Measurements from ENCODE around the gene TMEM19.
"Not testable (repeated sequence)": the region's sequence is repeated elsewhere in the genome, so short reads cannot be mapped to it uniquely, and the experiment has no call there.

TMEM19 gene

DNA sequence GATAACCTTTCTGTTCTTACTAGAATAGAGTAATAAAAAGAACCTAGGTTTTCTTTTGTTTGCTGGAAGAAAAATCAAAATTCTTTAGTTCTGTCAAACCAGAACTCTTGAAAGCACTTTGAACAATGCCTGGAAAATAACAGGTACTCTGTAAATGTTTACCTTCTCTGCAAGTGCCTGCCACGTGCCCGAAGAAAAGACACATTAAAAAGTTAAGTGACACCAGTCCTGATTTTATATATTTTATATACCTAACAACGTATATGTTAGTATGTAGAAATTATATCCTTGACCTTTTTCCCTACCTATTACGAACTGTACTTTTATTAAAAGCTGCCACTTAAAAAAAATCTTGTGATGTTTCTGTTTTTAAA, 20.8 kb upstream of the TMEM19 start:
- no peak for DNase-seq (ENCODE audit: low read depth)

DNA sequence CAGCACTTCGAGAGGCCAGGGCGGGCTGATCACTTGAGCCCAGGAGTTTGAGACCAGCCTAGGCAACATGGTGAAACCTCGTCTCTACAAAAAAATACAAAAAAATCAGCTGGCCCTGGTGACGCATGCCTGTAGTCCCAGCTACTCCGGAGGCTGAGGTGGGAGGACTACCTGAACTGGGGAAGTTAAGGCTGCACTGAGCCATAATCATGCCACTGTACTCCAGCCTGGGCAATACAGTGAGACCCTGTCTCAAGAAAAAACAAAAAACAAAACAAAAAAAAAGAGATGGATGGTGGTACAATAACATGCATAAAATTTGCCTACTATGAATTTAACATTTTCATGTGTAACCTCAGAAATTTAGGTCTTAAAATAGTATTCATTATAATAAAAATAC, 19.6 kb upstream of the TMEM19 start:
- no peak for DNase-seq (ENCODE audit: low read depth)

DNA sequence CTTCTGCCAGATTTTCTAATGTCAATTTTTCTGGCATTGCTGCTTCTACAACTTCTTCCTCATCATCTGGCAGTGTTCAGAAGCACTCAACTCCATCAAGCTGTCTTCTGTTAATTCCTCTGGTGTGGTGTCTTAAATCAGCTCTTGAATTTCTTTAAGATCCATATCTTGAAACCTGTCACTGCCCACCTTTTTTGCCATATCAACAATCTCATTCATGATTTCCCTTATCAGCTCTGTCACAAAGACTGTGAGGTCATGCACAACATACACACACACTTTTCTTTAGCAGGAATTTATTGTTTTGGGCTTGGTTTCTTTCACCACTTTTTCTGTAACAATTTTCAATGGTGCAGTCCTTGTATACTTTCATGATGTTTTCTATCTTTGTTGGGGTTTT, 14.6 kb upstream of the TMEM19 start:
- DNase-seq (ENCODE audit: low read depth), result no peak

DNA sequence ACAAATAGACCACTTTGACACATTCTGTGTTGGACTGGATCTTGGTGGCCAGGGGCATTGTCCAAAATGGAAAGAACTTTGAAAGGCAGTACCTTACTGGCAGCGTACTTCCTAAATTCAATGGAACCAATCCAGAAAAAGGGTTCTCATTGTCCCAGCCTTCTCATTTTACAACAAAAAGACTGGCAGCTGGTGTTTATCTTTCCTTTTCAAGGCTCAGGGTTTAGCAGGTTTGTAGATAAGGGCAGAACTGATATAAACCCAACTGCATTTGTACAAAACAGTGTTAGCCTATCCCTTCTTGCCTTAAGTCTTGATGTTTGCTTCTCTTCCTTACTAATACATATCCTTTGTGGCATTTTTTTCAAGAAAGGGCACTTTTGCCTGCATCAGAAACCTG, 14.1 kb upstream of the TMEM19 start:
- no peak for DNase-seq (ENCODE audit: low read depth)

DNA sequence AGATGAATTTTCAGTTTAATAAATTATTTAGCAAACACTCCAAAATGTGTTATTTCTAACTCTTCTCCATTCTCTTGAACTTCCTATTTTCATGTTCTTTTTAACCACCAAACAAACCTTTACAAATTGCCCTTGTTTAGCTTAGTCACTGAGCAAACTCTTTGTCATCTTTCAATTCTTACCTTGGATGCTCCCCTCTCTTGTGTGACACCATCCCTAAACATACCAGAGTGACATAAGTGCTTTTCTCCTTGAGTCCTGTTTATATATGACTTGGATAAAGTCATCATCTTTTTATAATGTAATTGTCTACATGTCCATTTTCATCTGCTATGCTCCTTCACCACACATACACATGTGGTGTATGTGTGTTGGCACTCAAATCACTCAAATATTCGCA, 3.4 kb upstream of the TMEM19 start:
- no peak for DNase-seq (ENCODE audit: low read depth)

DNA sequence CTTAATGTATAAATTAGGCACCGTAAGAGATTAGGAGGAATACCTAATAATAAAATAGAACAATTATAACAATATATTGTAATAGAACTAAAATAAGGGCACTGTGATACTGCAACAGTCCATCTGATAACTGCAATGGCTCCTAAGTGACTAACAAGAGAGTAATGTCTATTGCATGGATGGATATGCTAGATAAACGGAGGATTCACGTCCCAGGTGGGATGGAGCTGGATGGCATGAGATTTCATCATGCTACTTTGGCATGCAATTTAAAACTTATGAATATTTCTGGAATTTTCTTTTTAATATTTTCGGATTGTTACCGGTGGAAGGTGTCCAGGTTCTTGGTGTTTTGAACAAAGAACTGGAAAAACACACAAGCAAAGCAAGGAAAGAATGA, 2.2 kb upstream of the TMEM19 start:
- DNase-seq (ENCODE audit: low read depth), result no peak

DNA sequence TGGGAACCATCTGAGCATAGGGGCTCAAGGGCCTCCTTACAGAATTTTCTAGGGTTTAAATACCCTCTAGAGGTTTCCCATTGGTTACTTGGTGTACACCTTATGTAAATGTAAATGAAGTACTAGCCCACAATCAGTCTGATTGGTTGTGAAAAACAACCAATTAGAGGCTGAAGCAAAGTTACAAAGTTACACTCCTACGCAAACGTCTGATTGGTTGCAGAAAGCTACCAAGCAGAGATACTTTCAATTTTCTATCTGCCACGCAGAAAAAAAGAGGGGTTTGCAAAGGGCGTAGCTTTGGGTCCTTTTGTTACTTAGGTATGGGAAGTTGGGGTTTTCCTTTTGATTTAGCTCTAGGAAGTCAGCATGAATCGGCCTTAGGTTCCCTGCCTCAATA, 1.8 kb upstream of the TMEM19 start:
- no peak for DNase-seq (ENCODE audit: low read depth)

DNA sequence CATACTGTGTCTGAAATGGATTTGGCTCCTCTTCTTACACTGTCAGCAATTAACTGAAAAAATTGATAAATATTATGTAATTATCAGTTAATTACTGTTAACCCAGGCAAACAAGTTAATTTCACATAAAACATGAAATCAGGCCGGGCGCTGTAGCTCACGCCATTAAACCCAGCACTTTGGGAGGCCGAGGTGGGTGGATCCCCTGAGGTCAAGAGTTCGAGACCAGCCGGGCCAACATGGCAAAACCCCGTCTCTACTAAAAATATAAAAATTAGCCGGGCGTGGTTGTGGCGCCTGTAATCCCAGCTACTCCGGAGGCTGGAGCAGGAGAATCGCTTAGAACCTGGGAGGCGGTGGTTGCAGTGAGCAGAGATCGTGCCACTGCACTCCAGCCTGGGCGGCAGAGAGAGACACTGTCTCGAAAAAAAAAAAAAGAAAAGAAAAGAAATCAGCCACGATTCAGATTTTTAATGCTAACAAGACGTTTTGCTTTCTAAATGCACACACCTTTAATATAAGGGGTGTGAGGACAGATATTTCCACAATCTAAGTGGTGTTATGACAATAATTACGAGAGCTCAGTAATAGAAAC, 473 bp upstream of the TMEM19 start:
- no peak for DNase-seq (ENCODE audit: low read depth)

DNA sequence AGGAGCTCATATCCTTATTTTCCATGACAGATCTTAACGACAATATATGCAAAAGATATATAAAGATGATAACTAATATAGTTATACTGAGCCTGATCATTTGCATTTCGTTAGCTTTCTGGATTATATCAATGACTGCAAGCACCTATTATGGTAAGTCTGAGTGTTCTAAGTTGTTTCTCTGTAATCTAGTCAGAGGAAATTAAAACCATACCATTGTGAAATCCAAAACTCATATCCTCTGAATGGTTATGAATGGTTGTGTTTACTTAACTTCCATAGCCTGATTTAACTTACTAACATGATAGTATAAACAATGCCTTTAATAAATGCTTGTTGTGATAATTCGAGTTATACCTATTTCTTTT, 760 bp downstream of the TMEM19 start:
- no peak for DNase-seq (ENCODE audit: low read depth)

DNA sequence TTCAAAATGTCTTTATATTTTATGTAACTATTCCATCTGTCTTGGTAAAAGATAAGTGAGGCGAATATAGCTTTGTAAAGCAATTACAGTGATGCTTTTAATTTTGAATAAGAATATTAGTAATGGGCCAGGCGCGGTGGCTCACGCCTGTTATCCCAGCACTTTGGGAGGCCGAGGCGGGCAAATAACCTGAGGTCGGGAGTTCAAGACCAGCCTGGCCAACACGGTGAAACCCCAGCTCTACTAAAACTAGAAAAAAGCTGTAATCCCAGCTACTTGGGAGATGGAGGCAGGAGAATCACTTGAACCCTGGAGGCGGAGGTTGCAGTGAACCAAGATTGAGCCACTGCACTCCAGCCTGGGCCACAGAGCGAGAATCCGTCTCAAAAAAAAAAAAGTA, 1.3 kb downstream of the TMEM19 start:
- DNase-seq (ENCODE audit: low read depth), result not testable (repeated sequence)

DNA sequence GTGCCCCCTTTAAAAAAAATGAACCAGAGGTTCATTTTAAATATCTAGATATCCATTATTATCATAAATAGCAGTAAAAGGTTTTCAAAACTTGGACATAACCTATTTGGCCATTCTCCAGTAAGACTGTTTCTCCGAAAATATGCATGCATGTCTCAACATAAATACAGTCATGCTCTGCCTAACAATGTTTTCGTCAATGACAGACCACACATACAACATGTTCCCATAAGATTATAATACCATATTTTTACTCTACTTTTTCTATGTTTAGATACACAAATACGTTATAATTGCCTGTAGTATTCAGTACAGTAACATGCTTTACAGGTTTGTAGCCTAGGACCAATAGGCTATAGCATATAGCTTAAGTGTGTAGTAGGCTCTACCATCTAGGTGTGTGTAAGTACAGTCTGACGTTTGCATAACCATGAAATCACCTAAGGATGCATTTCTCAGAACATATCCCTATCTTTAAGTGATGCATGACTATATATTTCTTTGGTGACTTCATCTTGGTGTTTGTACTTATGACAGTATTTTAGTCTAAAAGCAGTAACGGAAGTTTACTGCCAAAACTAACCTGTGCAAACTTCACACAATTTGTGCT, 3.2 kb downstream of the TMEM19 start:
- DNase-seq (ENCODE audit: low read depth), result no peak

DNA sequence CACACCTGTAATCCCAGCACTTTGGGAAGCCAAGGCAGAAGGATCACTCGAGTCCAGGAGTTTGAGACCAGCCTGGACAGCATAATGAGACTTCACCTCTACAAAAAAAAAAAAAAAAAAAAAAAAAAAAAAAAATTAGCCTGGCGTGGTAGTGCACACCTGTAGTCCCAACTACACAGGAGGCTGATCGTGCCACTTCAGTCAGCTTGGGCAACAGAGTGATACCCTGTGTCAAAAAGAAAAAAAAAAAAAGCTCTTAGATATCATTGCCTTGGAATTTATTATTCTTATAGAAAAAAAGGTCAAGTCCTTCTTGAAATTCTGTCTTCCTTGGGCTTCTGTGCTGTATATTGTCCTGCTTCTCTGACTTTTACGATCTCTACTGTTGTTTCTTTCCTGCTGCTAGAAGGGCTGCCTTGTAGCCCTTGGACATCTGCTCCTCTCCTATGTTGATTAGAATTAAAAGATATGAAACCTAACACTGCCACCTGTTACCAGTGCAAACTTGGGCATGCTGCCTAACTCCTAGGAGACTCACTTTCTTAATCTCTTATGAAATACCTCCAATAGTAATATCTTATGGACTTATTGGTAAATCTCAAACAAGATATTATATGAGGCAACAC, 5.7 kb downstream of the TMEM19 start:
- DNase-seq (ENCODE audit: low read depth), result no peak

DNA sequence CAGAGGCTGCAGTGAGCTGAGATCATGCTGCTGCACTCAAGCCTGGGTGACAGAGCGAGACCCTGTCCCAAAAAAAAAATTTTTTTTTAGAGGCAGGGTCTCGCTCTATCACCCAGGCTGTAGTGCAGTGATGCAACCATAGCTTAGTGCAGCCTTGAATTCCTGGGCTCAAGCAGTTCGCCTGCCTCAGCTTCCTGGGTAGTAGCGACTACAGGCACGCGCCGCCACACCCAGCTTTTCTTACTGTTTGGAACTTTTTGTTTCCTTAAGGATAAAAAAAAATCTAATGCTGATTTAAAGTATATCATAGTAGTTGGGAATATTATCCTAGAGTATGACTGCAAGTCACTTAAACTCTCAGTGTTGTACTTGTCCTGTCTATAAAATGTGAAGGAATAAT, 7.2 kb downstream of the TMEM19 start:
- no peak for DNase-seq (ENCODE audit: low read depth)

DNA sequence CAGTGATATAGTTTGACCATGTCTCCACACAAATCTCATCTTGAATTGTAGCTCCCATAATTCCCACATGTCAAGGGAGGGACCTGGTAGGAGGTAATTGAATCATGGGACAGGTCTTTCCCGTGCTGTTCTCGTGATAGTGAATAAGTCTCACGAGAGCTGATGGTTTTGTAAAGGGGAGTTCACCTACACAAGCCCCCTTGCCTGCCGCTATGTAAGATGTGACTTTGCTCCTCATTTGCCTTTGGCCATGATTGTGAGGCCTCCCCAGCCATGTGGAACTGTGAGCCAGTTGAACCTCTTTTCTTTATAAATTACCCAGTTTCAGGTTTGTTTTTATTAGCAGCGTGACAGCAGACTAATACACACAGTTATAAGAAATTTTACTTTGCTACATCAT, 7.8 kb downstream of the TMEM19 start:
- not testable (repeated sequence) for DNase-seq (ENCODE audit: low read depth)

DNA sequence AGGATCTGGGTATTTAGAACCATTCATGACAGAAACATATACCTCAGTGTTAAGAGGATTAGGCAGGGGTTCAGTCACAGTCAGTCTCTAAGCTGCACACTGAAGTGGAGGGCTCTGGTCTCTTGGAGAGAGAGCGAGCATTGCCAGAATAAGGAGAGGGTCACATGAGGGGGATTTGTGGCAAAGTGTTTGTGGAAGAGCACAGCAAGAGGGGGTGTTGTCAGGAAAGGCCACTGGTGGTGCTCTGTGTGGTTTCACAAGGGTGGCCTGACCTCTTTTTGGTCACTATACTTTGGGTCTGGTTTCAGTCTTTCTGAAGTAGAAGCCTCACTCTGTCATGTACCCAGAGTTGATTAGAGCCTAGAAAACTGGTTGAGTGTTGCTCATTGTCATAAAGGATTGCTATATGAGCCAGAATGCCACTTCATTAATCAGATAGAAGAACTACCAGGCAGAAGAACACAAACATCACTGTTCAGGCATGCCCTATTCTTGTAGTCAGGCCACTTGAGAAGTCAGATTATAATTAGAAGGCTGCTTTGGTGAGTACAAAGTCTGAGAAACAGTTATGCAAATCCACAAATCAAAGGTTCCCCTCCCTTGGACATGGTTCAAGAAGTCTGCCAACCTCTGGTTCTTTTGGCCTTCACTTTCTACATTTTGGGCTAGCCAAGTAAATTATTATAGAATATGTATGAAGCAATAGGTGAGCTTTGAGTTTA, 8.4 kb downstream of the TMEM19 start:
- DNase-seq (ENCODE audit: low read depth), result no peak

DNA sequence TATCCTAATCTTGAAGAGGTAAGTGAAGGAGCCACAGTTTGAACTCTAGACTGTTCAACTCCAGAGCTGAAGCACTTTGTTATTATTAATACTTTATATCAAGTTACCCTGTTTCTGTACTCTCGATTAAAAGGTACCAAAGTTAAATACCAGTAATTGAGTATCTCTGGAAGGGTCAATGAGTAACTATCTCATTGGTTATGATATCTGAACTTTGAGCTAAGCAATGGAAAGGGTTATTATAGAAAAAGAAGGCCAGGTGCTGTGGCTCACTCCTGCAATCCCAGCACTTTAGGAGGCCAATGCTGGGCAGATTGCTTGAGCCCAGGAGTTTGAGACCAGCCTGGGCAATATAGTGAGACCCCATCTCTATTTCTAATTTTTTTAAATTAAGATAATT, 9.9 kb downstream of the TMEM19 start:
- no peak for DNase-seq (ENCODE audit: low read depth)

DNA sequence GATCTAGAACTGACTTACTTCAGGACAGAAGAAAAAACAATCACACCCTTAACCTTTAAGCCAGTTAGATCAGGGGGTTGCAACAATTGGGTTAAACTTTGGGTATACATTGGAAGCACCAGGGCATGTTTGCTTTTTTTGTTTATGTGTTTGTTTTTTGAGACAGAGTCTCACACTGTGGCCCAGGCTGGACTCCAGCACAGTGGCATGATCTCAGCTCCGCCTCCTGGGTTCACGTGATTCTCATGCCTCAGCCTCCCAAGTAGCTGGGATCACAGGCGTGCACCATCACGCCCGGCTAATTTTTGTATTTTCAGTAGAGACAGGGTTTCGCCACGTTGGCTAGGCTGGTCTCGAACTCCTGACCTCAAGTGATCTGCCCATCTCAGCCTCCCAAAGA, 16.3 kb downstream of the TMEM19 start:
- DNase-seq (ENCODE audit: low read depth), result not testable (repeated sequence)

DNA sequence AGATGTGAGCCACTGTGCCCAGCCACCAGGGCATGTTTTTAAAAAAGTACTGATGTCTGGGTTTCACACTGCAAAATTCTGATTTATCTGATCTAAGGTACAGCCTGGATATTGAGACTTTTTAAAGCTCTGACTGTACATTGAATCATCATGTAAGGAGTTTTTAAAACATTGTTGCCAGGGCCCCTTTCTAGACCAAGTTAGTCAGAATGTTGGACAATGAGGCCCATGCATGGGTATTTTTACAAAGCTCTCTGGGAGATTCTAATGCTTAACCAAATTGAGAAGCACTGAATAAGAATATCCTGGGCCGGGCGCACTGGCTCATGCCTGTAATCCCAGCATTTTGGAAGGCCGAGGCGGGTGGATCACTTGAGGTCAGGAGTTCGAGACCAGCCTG, 16.7 kb downstream of the TMEM19 start:
- DNase-seq (ENCODE audit: low read depth), result no peak

DNA sequence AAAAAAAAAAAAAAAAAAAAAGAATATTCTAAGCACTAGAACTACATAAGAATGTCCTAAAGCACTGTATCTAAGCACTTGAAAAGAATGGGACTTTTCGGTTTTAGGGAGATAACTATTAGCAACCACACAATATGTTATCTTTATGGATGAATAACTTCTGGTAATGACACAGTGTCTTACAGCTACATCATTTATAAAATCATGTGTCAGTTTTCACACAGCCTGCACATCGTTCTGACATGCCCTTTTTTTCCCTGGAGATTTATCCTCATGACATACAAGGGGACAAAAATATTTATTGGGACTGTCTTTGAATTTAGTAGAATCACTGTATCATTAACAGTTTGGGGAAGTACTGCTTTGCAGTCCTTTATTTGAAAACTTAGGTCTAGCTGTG, 17.3 kb downstream of the TMEM19 start:
- no peak for DNase-seq (ENCODE audit: low read depth)

DNA sequence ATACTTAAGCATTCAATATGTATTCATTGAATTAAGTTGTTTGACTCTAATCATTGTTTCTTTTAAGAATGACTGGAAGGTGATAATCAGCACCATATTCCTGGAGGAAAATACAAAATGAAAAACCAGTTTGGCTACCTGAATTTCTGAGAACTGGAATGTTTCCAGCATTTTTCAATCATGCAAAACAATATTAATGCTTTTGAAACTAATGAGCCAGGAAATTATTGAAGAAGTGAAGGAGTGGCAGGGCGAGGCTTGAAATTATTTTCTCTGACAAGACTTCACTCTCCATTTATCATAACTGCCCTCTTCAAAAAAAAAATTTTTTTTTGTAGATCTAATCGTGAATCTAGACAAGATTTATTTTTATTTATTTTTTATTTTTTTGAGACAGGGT, 19.0 kb downstream of the TMEM19 start:
- no peak for DNase-seq (ENCODE audit: low read depth)

DNA sequence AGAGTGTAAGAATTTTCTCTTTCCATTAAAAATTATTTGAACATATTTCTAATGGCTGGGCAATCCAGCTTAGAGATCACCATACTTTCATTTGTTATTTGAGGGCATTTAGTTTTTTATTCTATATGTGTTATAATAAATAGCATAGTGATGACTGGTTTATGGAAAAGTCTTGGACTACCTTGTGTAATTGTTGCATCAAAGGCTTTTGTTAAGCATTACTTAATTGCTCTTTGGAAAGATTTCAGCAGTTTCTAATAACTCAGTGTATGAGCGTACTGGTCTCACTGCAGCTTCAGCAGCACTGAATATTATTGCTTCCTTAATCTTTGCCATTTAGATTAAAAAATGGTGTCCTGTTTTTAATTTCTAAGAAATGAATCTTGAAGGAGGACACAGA, 22.8 kb downstream of the TMEM19 start:
- no peak for DNase-seq (ENCODE audit: low read depth)

DNA sequence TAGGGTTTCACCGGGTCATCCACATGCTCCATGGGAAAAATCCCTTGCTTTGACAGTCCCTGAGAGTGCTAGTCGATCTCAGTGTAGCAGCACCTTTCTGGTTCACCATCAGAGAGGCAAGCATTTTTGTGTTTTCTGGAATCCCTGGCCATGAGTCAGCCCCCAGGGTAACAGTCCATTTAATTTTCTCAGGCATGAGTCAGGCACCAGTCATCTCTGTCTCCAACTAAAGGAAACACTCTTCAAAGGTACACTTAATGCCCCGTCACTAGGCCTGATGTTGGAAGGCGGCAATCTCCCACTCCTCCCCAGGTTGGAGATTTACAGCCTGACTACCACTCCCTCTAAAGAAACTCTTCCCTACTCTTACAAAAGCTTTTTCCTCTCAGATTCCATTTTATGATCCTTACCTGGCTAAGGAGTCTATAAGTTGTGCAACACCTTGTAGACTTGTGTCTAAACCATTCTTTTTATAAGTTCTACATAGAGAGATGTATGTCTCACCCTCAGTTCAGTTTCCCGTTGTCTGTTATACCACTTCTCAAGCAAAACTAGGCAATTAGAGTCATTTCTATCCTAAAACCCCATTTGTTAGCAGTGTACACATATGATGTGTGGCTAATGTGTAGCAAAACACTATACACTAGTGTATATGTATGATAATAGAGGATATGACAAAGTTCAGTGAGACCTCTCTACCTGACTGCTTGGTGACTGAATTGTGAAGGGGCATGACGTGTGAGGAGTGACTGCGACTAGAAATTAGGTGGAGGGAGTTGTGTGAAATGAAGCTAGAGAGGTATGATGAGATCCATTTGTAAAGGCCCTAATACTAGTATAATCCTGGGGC, 24.6 kb downstream of the TMEM19 start:
- DNase-seq (ENCODE audit: low read depth), result no peak

DNA sequence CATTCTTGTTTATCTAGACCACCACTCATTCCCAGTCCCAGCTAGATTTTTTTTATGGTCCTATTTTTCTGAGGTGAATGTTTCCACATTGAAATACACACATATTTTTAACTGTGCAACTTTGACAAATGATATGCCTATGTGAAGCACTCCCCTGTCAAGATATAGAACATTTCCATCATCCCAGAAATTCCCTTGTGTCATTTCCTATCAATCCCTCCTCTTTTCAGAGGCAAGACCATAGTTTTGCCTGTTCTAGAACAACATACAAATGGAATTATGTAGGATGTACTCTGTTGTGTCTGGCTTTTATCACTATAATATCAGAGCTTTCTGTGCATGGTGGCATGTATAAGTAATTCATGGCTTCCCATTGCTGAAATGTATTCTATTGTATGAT, 32.7 kb downstream of the TMEM19 start:
- no peak for DNase-seq (ENCODE audit: low read depth)
